Activated B cell treated with CpG ODN at 0.5 μM for 24 hours (primary cell): ENCODE data around the gene CDC42EP3. TPM values are rescaled to one million over a fixed set of nuclear protein-coding genes. Genes with fewer than 3 reads are reported as not detected.

Experiments
- ATAC-seq: fragments of 200-7000 bp; cut with Tn5 transposase; one replicate; pipeline ENCODE4 v1.10.0; 2021; ENCODE audit warnings: low read depth, mild to moderate bottlenecking, moderate library complexity
- CTCF ChIA-PET: fragments of 350-600 bp; sonication (Branson Sonifier 250); formaldehyde crosslinking; loops from one replicate; lab custom pipeline; 2021; ENCODE audit warnings: antibody characterized with exemption; lab: Charles Lee
- POLR2A ChIA-PET: fragments of 350-600 bp; sonication (Branson Sonifier 250); formaldehyde crosslinking; loops from one replicate; lab custom pipeline; 2021; ENCODE audit warnings: antibody characterized with exemption; lab: Charles Lee
- DNase-seq: peaks from one replicate; pipeline ENCODE4 v3.0.0; 2022
- H3K27ac Mint-ChIP-seq: one replicate; pipeline ENCODE4 v1.8.0; 2020; ENCODE audit warnings: mixed read lengths
- H3K27me3 Mint-ChIP-seq: one replicate; pipeline ENCODE4 v1.8.0; 2021; ENCODE audit warnings: mixed read lengths
- H3K36me3 Mint-ChIP-seq: one replicate; pipeline ENCODE4 v1.8.0; 2021; ENCODE audit warnings: low read depth, mixed read lengths
- H3K4me1 Mint-ChIP-seq: one replicate; pipeline ENCODE4 v1.8.0; 2021; ENCODE audit warnings: mixed read lengths
- H3K4me3 Mint-ChIP-seq: one replicate; pipeline ENCODE4 v1.8.0; 2020; ENCODE audit warnings: mild to moderate bottlenecking, mixed read lengths
- H3K9me3 Mint-ChIP-seq: one replicate; pipeline ENCODE4 v1.8.0; 2020; ENCODE audit warnings: mixed read lengths
- CTCF ChIP-seq: fragments of 200-600 bp; IDR thresholded peaks from one replicate; pipeline ENCODE4 v1.8.0; 2022; ENCODE audit warnings: antibody characterized with exemption, mild to moderate bottlenecking
- intact Hi-C: fragments of 100-400 bp; cut with micrococcal nuclease; formaldehyde crosslinking; loops from one replicate; pipeline ENCODE4 v1.15.1; 2024
- total RNA-seq: library from RNA; stranded (reverse); gene quantifications from 2 replicates; pipeline ENCODE4 v1.2.3, GENCODE V29; 2022

Gene CDC42EP3
- total RNA-seq, 1 donor from 2014 or later = 33.2 TPM

- H3K4me1 Mint-ChIP-seq = peaks cover 86% of the 10 kb centered on the region
- peaks cover 31% of the 10 kb centered on the region for H3K36me3 Mint-ChIP-seq
- H3K27ac Mint-ChIP-seq = peak overlapping the region; percentile 53
- ChIA-PET POLR2A (interaction anchor here (8.1 kb wide), 1 partner anchor 14 kb away, joined by 106 read pairs; the partner anchor contains the start of gene CDC42EP3), CTCF (no interaction called here)
- H3K9me3 Mint-ChIP-seq = no peaks in the 10 kb centered on the region
- ATAC-seq = no peak
- no peak overlapping the region for H3K4me3 Mint-ChIP-seq
- DNase-seq = no peak
- no peak for TF ChIP-seq CTCF
- H3K27me3 Mint-ChIP-seq = no peaks in the 10 kb centered on the region
- intact Hi-C loops = no loop called here
These were observed 12.8 kb downstream of the CDC42EP3 start for GRCh38 chr2:37658682-37659081.

- ATAC-seq = no peak
- H3K4me3 Mint-ChIP-seq = peak overlapping the region; percentile 65
- H3K27me3 Mint-ChIP-seq = no peaks in the 10 kb centered on the region
- H3K4me1 Mint-ChIP-seq = peaks cover 91% of the 10 kb centered on the region
- DNase-seq = no peak
- H3K9me3 Mint-ChIP-seq = no peaks in the 10 kb centered on the region
- intact Hi-C loops = no loop called here
- peaks cover 24% of the 10 kb centered on the region for H3K36me3 Mint-ChIP-seq
- ChIA-PET POLR2A (interaction anchor here (2.1 to 8.1 kb wide), 2 partner anchors 9 to 15 kb away, joined by 13 to 106 read pairs; partner anchors contain the start of gene CDC42EP3), CTCF (interaction anchor here (0.6 to 0.9 kb wide), 3 partner anchors 12 to 243 kb away, joined by 3 read pairs; no protein-coding TSS in a partner anchor)
- no peak for TF ChIP-seq CTCF
- H3K27ac Mint-ChIP-seq = peak overlapping the region; percentile 90
These were observed 14.0 kb downstream of the CDC42EP3 start for GRCh38 chr2:37657471-37657870.

DNA sequence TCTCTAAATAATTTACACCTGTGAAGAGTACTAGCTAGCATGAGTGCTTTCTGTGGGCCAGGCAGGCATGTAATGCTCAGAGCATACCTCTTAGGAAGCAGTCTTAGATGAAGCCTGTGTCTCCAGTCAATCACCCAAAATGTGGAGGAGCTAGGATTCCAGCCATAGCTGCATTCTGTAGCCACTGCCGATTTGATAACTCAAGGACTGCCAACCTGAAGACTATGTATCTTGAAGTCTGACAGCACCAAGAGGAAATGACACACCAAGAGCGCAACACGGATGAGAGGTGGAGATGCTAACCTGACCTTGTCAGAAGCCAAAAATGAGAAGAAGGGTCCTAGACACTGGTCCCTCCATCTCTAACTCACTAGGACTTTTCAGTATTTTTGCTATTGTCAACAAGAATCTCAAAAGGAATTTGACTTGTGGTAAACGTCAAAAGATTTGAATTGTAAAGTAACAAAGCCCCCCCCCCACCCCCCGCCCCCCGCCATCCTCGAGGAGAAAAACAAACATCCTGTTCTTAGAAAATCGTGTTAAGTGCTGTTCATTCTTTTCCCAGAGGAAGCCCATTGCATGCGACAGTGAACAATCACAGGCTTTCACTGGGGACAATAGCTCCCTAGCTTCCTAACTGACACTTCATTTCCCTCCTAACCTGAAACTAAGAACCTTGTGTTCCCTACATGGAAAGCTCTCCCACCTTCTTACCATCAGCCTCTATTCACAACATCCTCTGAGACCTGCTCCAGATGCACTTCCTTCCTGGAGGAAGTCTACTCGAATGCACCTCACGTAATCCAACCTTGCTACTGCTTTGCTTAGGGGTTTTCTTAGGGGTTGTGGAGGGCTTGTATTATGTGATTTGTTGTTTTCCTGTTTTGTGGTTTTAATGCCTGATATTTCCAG, 14.7 kb downstream of the CDC42EP3 start:
- no peak for ATAC-seq
- ChIA-PET POLR2A (interaction anchor here (0.6 to 8.1 kb wide), 3 partner anchors 10 to 352 kb away, joined by 3 to 106 read pairs (median 13); partner anchors contain the start of gene CDC42EP3), CTCF (interaction anchor here (0.6 to 0.9 kb wide), 3 partner anchors 13 to 242 kb away, joined by 3 read pairs; no protein-coding TSS in a partner anchor)
- Mint-ChIP-seq H3K4me1 (peaks cover 91% of the 10 kb centered on the region), H3K27ac (peak overlapping the region; percentile 90), H3K4me3 (peak overlapping the region; percentile 65), H3K36me3 (peaks cover 21% of the 10 kb centered on the region), H3K9me3 (no peaks in the 10 kb centered on the region), H3K27me3 (no peaks in the 10 kb centered on the region)
- no peak for TF ChIP-seq CTCF
- intact Hi-C loops = no loop called here
- DNase-seq = no peak

DNA sequence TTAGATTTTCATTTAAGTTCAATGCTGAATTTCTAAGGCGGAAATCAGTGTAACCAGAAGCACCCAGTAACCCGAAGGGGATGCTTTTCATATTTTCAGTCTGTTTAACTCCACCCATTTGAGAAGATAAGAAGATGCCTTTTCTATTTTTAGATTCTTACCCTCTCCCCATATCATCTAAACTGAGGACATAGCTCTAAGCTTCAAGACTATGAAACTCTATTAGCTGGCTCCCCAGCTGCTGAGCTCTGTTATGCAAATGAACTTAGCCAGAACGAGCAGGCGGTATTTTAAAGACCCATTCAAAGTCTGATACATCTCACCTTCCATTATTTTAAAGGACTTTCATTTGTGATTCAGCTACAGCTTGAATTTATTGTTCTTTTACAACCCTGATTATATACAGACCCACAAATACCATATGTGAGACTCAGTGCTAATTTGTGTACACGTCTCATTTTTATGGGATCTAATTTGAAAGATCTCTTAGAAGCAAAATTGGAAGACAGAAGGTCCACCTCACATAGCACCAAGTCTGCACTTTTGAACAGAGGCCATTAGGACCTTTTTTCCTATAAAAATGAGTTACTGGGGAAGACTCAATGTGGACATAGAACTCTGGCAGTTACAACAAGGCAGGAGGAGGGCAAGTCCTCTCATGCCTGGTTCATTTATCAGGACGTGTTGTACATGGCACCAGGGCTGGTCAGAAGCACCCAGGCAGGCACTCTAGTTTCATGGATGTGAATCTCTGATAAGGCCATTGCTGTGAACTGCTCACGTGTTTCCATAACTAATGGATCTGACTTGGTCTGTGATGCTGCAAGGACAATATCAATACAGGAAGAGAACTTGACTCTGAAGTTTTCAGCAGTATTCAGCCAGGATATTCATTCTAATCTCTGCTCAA, 16.3 kb downstream of the CDC42EP3 start:
- peak; percentile 67 for ATAC-seq
- no peak for DNase-seq
- H3K4me3 Mint-ChIP-seq = peak overlapping the region; percentile 67
- CTCF ChIA-PET = interaction anchor here (0.8 to 1.3 kb wide), 4 partner anchors 16 to 240 kb away, joined by 3 to 5 read pairs (median 4); no protein-coding TSS in a partner anchor
- H3K27me3 Mint-ChIP-seq = no peaks in the 10 kb centered on the region
- H3K9me3 Mint-ChIP-seq = no peaks in the 10 kb centered on the region
- peak overlapping the region; percentile 78 for H3K27ac Mint-ChIP-seq
- intact Hi-C loops = loop anchor here (1.0 to 5.0 kb wide), 5 partner anchors 15 to 1467 kb away; partner anchors contain the start of gene SOS1
- H3K4me1 Mint-ChIP-seq = peaks cover 94% of the 10 kb centered on the region
- TF ChIP-seq CTCF = no peak
- H3K36me3 Mint-ChIP-seq = peaks cover 12% of the 10 kb centered on the region
- POLR2A ChIA-PET = interaction anchor here (0.6 to 8.1 kb wide), 11 partner anchors 10 to 241 kb away, joined by 3 to 106 read pairs (median 6); partner anchors contain the start of gene CDC42EP3
